ENCODE data around the gene PTPN4. TPM values are rescaled to one million over a fixed set of nuclear protein-coding genes. Genes with fewer than 3 reads are reported as not detected.

Gene PTPN4
- total and polyA plus RNA-seq, 9 of the 15 experiments (the other 6 are each of a cell fraction or from before 2014, with no cell fraction given) = 5.0 to 32.8 (median 27.3) TPM

DNA sequence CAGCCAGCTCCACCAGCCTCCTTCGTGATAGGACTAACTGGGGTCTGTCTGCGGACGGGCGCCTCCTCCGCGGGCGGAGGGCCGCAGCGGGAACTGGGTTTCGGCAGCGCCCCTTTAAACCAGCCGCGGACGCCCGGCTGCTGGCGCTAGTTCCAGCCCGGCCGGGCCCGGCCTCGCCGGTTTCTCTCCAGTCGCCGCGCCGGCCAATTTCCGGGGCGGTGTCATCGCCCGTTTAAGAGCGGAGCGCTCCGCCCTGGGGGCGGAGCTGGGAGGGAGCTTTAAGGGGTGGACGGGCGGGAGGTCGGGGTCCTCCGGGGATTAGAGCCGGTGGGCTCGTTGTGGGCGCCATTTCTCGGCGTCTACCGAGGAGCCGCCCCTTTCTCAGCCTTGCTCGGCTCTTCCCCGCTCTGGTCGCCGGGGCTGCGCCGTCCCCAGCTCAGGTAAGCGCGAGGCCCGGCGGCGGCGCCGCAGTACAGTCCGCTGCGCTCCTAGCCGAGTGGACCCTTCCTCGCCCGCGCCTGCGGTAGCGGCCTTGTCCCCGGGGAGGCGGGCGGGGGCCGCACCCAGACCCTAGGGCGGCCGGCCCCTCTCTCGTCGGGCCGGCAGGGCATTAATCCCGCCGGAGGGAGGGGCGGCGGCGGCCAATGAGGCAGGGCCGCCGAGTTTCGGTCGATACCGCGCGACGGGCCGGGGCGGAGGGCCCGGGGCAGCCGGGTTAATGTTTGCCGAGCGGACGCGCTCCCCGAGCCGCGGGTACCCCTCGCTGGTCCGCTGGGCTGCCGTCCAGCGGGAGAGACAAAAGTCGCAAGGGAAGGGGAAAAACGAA, 253.3 kb downstream of the PTPN4 start, which contains the start of gene EPB41L5 (continued):
- TF ChIP-seq, protein P1, sequence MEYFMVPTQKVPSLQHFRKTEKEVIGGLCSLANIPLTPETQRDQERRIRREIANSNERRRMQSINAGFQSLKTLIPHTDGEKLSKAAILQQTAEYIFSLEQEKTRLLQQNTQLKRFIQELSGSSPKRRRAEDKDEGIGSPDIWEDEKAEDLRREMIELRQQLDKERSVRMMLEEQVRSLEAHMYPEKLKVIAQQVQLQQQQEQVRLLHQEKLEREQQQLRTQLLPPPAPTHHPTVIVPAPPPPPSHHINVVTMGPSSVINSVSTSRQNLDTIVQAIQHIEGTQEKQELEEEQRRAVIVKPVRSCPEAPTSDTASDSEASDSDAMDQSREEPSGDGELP (CRISPR knock-in tag; IDR thresholded peaks at IDR 0.05; ENCODE audit: borderline replicate concordance) = peak; percentile 91
- TF ChIP-seq ZNF431 (CRISPR knock-in tag; IDR thresholded peaks at IDR 0.05) = peak; percentile 89
- TF ChIP-seq HDAC1 (IDR thresholded peaks at IDR 0.05) = 0 out of 4 replicates have a peak, but pooled peaks of 1 of the 2 experiments have one; percentile 20
- TF ChIP-seq, protein P2, sequence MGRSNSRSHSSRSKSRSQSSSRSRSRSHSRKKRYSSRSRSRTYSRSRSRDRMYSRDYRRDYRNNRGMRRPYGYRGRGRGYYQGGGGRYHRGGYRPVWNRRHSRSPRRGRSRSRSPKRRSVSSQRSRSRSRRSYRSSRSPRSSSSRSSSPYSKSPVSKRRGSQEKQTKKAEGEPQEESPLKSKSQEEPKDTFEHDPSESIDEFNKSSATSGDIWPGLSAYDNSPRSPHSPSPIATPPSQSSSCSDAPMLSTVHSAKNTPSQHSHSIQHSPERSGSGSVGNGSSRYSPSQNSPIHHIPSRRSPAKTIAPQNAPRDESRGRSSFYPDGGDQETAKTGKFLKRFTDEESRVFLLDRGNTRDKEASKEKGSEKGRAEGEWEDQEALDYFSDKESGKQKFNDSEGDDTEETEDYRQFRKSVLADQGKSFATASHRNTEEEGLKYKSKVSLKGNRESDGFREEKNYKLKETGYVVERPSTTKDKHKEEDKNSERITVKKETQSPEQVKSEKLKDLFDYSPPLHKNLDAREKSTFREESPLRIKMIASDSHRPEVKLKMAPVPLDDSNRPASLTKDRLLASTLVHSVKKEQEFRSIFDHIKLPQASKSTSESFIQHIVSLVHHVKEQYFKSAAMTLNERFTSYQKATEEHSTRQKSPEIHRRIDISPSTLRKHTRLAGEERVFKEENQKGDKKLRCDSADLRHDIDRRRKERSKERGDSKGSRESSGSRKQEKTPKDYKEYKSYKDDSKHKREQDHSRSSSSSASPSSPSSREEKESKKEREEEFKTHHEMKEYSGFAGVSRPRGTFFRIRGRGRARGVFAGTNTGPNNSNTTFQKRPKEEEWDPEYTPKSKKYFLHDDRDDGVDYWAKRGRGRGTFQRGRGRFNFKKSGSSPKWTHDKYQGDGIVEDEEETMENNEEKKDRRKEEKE (IDR thresholded peaks at IDR 0.05; ENCODE audit: borderline replicate concordance in 1 of 2, control insufficient read depth in 1 of 2, low read depth in 2 of 2, low read length in 1 of 2) = peak in 1 of 2 experiments; percentile 70; a peak in 1 of 4 replicates
- TF ChIP-seq MEF2A (IDR thresholded peaks at IDR 0.05; ENCODE audit: control insufficient read depth, low read depth, low read length) = no peak
- peak; percentile 74 for TF ChIP-seq JUND (IDR thresholded peaks at IDR 0.05; ENCODE audit: borderline replicate concordance, low read depth, low read length)
- no peak; the same call in 2 of the 3 replicates for TF ChIP-seq JUND (tag; IDR thresholded peaks at IDR 0.05; ENCODE audit: borderline replicate concordance, low read depth, low read length)
- TF ChIP-seq, protein P3, sequence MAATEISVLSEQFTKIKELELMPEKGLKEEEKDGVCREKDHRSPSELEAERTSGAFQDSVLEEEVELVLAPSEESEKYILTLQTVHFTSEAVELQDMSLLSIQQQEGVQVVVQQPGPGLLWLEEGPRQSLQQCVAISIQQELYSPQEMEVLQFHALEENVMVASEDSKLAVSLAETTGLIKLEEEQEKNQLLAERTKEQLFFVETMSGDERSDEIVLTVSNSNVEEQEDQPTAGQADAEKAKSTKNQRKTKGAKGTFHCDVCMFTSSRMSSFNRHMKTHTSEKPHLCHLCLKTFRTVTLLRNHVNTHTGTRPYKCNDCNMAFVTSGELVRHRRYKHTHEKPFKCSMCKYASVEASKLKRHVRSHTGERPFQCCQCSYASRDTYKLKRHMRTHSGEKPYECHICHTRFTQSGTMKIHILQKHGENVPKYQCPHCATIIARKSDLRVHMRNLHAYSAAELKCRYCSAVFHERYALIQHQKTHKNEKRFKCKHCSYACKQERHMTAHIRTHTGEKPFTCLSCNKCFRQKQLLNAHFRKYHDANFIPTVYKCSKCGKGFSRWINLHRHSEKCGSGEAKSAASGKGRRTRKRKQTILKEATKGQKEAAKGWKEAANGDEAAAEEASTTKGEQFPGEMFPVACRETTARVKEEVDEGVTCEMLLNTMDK (IDR thresholded peaks at IDR 0.05; ENCODE audit: borderline replicate concordance, insufficient read depth, low read depth, low read length, poor library complexity, severe bottlenecking) = peak; percentile 51
- TF ChIP-seq SNIP1 (IDR thresholded peaks at IDR 0.05; ENCODE audit: low read depth) = peak; percentile 99
- TF ChIP-seq ZNF764 (CRISPR knock-in tag; IDR thresholded peaks at IDR 0.05; ENCODE audit: low read depth) = no peak
- no peak for TF ChIP-seq HNRNPK (IDR thresholded peaks at IDR 0.05; ENCODE audit: low read depth, low read length, poor library complexity, severe bottlenecking)
- TF ChIP-seq HOXB6 (CRISPR knock-in tag; IDR thresholded peaks at IDR 0.05; ENCODE audit: borderline replicate concordance) = no peak
- TF ChIP-seq, protein P4, sequence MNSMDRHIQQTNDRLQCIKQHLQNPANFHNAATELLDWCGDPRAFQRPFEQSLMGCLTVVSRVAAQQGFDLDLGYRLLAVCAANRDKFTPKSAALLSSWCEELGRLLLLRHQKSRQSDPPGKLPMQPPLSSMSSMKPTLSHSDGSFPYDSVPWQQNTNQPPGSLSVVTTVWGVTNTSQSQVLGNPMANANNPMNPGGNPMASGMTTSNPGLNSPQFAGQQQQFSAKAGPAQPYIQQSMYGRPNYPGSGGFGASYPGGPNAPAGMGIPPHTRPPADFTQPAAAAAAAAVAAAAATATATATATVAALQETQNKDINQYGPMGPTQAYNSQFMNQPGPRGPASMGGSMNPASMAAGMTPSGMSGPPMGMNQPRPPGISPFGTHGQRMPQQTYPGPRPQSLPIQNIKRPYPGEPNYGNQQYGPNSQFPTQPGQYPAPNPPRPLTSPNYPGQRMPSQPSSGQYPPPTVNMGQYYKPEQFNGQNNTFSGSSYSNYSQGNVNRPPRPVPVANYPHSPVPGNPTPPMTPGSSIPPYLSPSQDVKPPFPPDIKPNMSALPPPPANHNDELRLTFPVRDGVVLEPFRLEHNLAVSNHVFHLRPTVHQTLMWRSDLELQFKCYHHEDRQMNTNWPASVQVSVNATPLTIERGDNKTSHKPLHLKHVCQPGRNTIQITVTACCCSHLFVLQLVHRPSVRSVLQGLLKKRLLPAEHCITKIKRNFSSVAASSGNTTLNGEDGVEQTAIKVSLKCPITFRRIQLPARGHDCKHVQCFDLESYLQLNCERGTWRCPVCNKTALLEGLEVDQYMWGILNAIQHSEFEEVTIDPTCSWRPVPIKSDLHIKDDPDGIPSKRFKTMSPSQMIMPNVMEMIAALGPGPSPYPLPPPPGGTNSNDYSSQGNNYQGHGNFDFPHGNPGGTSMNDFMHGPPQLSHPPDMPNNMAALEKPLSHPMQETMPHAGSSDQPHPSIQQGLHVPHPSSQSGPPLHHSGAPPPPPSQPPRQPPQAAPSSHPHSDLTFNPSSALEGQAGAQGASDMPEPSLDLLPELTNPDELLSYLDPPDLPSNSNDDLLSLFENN (IDR thresholded peaks at IDR 0.05; ENCODE audit: low read depth in 2 of 2, low read length in 2 of 2) = no peak
- TF ChIP-seq SRSF3 (IDR thresholded peaks at IDR 0.05; ENCODE audit: insufficient read depth, low read length) = no peak
- TF ChIP-seq PYGO2 (tag; IDR thresholded peaks at IDR 0.05) = no peak

Data from K562 (cell line).